WTC11 (cell line): ENCODE results near the gene TSC22D4.

Source experiments
- CREB1 ChIP-seq: sonication (generic); formaldehyde crosslinking; IDR thresholded peaks from 2 replicates; pipeline ENCODE4 v1.8.0; 2023; ENCODE audit warnings: mild to moderate bottlenecking, missing genetic modification reagents
- CREM ChIP-seq: sonication (generic); formaldehyde crosslinking; IDR thresholded peaks from 2 replicates; pipeline ENCODE4 v1.8.1; 2022; ENCODE audit warnings: mild to moderate bottlenecking, missing genetic modification reagents, moderate library complexity
- ELF4 ChIP-seq: sonication (generic); formaldehyde crosslinking; IDR thresholded peaks from 2 replicates; pipeline ENCODE4 v1.8.1; 2022; ENCODE audit warnings: low read depth, mild to moderate bottlenecking, moderate library complexity, missing genetic modification reagents
- GRHL2 ChIP-seq: fragments of 250-450 bp; sonication (Bioruptor Pico); IDR thresholded peaks from 2 replicates; pipeline ENCODE4 v1.8.0; 2022; ENCODE audit warnings: mild to moderate bottlenecking, moderate library complexity; ENCODE audit not compliant: insufficient replicate concordance, severe bottlenecking
- NFYB ChIP-seq: sonication (generic); formaldehyde crosslinking; conservative IDR thresholded peaks from 2 replicates; pipeline ENCODE4 v1.8.0; 2022; ENCODE audit warnings: low read depth, missing genetic modification reagents
- NR2C2 ChIP-seq: sonication (generic); formaldehyde crosslinking; IDR thresholded peaks from 2 replicates; pipeline ENCODE4 v1.8.0; 2022; ENCODE audit warnings: mild to moderate bottlenecking, missing genetic modification reagents
- TCF7 ChIP-seq: sonication (generic); formaldehyde crosslinking; IDR thresholded peaks from 2 replicates; pipeline ENCODE4 v1.8.0; 2022; ENCODE audit warnings: mild to moderate bottlenecking, low read depth, missing genetic modification reagents, moderate library complexity
- TF ChIP-seq, protein P1 (sequence below): fragments of 200-600 bp; IDR thresholded peaks from 2 replicates; pipeline ENCODE4 v1.8.0; 2022; ENCODE audit warnings: antibody characterized with exemption
- TF ChIP-seq, protein P2 (sequence below): sonication (generic); formaldehyde crosslinking; IDR thresholded peaks from 2 replicates; pipeline ENCODE4 v1.8.0; 2022; ENCODE audit warnings: mild to moderate bottlenecking, missing genetic modification reagents
- TF ChIP-seq, protein P3 (sequence below): sonication (generic); formaldehyde crosslinking; IDR thresholded peaks from 2 replicates; pipeline ENCODE4 v1.8.0; 2023; ENCODE audit warnings: missing genetic modification reagents
- TF ChIP-seq, protein P4 (sequence below): sonication (generic); formaldehyde crosslinking; IDR thresholded peaks from 2 replicates; pipeline ENCODE4 v1.8.0; 2023; ENCODE audit warnings: mild to moderate bottlenecking, missing genetic modification reagents

DNA sequence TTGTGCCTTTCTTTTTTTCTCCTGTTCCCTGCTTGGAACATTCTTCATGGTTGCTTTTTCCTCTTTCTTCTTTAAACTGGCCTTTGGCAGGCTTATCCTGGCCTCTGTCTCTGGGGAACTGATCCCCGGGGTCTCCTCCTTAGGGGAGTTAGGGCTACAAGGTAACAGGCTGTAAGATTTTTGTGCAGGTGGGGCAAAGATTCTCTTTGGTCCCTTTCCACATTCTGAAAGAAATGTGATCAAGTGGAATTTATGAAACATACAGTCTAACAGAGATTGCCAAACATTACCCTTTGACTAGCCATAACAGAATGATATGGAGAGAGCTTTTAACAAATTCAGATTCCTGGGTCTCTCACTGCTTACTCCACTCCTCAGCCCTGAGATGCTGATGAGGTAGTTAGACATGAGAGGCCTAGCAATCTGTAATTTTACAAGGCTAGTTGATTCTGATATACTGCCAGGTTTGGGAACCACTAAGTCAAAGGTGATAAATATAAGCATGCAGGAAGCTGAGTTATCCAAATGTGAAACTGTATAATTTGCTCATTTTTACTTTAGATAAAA, 59.3 kb downstream of the TSC22D4 start:
- TF ChIP-seq, protein P1, sequence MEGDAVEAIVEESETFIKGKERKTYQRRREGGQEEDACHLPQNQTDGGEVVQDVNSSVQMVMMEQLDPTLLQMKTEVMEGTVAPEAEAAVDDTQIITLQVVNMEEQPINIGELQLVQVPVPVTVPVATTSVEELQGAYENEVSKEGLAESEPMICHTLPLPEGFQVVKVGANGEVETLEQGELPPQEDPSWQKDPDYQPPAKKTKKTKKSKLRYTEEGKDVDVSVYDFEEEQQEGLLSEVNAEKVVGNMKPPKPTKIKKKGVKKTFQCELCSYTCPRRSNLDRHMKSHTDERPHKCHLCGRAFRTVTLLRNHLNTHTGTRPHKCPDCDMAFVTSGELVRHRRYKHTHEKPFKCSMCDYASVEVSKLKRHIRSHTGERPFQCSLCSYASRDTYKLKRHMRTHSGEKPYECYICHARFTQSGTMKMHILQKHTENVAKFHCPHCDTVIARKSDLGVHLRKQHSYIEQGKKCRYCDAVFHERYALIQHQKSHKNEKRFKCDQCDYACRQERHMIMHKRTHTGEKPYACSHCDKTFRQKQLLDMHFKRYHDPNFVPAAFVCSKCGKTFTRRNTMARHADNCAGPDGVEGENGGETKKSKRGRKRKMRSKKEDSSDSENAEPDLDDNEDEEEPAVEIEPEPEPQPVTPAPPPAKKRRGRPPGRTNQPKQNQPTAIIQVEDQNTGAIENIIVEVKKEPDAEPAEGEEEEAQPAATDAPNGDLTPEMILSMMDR: no peak
- TF ChIP-seq NFYB (CRISPR knock-in tag) (no peak), CREB1 (no peak), GRHL2 (CRISPR knock-in tag) (no peak), TCF7 (CRISPR knock-in tag) (no peak), ELF4 (CRISPR knock-in tag) (no peak), NR2C2 (no peak), CREM (CRISPR knock-in tag) (no peak)
- TF ChIP-seq, protein P2, sequence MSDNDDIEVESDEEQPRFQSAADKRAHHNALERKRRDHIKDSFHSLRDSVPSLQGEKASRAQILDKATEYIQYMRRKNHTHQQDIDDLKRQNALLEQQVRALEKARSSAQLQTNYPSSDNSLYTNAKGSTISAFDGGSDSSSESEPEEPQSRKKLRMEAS (CRISPR knock-in tag): no peak
- TF ChIP-seq, protein P3, sequence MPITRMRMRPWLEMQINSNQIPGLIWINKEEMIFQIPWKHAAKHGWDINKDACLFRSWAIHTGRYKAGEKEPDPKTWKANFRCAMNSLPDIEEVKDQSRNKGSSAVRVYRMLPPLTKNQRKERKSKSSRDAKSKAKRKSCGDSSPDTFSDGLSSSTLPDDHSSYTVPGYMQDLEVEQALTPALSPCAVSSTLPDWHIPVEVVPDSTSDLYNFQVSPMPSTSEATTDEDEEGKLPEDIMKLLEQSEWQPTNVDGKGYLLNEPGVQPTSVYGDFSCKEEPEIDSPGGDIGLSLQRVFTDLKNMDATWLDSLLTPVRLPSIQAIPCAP: no peak
- TF ChIP-seq, protein P4, sequence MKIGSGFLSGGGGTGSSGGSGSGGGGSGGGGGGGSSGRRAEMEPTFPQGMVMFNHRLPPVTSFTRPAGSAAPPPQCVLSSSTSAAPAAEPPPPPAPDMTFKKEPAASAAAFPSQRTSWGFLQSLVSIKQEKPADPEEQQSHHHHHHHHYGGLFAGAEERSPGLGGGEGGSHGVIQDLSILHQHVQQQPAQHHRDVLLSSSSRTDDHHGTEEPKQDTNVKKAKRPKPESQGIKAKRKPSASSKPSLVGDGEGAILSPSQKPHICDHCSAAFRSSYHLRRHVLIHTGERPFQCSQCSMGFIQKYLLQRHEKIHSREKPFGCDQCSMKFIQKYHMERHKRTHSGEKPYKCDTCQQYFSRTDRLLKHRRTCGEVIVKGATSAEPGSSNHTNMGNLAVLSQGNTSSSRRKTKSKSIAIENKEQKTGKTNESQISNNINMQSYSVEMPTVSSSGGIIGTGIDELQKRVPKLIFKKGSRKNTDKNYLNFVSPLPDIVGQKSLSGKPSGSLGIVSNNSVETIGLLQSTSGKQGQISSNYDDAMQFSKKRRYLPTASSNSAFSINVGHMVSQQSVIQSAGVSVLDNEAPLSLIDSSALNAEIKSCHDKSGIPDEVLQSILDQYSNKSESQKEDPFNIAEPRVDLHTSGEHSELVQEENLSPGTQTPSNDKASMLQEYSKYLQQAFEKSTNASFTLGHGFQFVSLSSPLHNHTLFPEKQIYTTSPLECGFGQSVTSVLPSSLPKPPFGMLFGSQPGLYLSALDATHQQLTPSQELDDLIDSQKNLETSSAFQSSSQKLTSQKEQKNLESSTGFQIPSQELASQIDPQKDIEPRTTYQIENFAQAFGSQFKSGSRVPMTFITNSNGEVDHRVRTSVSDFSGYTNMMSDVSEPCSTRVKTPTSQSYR (CRISPR knock-in tag): no peak
